ENCODE data around the gene PCSK5.
A peak's percentile ranks its signal among the peaks of the same experiment; 100 is the strongest.

The PCSK5 gene

DNA sequence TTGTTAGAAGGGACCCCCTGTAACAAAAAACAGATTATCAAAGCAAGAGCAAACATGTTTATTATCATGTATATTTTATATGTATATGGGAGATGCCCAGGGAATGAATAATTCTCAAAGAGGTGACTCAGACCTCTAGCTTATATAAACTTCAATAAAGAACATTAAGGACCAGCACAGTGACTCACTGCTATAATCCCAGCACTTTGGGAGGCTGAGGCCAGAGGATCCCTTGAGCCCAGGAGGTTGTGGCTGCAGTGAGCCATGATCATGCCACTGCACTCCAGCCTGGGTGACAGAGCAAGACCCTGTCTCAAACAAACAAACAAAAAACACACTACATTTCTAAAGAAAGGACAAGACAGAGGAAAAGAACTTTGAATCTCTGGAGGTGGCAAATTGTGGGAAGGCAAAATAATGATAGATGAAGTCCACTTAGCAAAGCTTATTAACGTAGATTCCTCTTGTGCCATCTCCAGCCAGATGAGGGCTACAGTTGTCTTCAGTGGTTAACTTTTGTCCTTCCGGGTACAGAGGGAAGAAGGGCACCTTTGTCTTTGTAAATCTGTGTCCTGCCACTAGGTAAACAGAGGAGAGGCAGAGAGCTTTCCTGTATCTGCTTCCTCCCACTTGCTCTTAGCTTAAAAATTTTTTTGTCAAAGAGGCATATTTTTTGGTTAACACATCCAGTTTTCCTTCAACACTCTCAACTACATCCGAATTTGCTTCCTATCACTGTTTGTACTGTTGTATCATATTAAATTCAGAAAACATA, 511.3 kb downstream of the PCSK5 start:
- DNase-seq (ENCODE audit: low read depth, low spot score), result no peak
- ChIA-PET POLR2A (no interaction called here), CTCF (interaction anchor here (0.8 to 4.4 kb wide), 10 partner anchors 8 to 303 kb away, joined by 3 to 72 read pairs (median 4); partner anchors contain the start of gene RFK)
- H3K4me3 ChIP-seq (ENCODE audit: low read depth, low read length), result no peak overlapping the region
- TF ChIP-seq, protein P1, sequence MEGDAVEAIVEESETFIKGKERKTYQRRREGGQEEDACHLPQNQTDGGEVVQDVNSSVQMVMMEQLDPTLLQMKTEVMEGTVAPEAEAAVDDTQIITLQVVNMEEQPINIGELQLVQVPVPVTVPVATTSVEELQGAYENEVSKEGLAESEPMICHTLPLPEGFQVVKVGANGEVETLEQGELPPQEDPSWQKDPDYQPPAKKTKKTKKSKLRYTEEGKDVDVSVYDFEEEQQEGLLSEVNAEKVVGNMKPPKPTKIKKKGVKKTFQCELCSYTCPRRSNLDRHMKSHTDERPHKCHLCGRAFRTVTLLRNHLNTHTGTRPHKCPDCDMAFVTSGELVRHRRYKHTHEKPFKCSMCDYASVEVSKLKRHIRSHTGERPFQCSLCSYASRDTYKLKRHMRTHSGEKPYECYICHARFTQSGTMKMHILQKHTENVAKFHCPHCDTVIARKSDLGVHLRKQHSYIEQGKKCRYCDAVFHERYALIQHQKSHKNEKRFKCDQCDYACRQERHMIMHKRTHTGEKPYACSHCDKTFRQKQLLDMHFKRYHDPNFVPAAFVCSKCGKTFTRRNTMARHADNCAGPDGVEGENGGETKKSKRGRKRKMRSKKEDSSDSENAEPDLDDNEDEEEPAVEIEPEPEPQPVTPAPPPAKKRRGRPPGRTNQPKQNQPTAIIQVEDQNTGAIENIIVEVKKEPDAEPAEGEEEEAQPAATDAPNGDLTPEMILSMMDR (IDR thresholded peaks at IDR 0.05; ENCODE audit: insufficient read depth, low read length, missing control alignments), result no peak

DNA sequence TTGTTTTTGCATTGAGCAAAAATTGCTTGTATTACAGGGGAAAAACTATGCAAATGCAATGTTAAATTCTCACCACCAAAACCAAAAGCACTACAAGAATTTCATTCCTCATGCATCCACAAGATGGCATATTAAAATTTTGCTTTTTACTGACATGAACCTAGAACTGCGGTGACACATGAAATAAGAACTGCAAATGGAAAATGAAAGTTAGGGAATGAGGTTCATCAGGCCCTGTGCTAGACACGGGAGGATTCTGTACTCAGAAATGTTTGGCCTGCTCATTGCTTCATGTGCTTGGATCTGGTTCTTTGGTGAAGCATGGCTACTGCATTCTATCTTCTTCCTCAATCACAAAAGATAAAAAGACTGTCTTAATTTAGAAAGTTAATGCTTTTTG, 512.9 kb downstream of the PCSK5 start:
- no peak overlapping the region for H3K4me3 ChIP-seq (ENCODE audit: low read depth, low read length)

DNA sequence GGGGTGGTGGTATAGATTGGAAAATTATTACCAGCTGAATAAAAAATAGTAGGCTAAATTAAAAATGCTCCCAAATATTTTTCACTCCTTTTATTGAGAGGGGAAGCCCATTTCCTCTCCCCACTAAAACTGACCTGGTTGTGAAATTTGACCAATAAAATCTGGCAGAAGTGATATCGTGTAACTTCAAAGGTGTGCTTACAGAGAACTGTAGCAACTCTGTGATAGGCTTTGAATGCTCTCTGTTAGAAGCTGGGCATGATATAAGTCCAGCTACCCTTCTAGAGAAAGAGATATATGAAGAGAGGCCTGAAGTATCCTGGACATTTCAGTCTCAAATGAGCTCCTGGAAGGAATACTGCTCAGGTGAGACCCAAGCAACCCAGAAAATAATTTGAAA, 513.9 kb downstream of the PCSK5 start:
- no peak overlapping the region for H3K4me3 ChIP-seq (ENCODE audit: low read depth, low read length)
- DNase-seq (ENCODE audit: low read depth, low spot score), result no peak
- ChIA-PET POLR2A (no interaction called here), CTCF (interaction anchor here (0.9 to 3.8 kb wide), 9 partner anchors 10 to 301 kb away, joined by 3 to 32 read pairs (median 7); partner anchors contain the start of gene RFK)
- TF ChIP-seq, protein P1 (IDR thresholded peaks at IDR 0.05; ENCODE audit: insufficient read depth, low read length, missing control alignments), result no peak

More for the DNA sequence above, 512.9 kb downstream of the PCSK5 start:
- TF ChIP-seq, protein P1 (IDR thresholded peaks at IDR 0.05; ENCODE audit: insufficient read depth, low read length, missing control alignments), result peak; percentile 43
- CTCF ChIA-PET, result interaction anchor here (1.0 to 4.4 kb wide), 6 partner anchors 9 to 310 kb away, joined by 3 to 72 read pairs (median 12); partner anchors contain the start of gene RFK
- peak; percentile 64 for DNase-seq (ENCODE audit: low read depth, low spot score)
- POLR2A ChIA-PET, result no interaction called here

DNA sequence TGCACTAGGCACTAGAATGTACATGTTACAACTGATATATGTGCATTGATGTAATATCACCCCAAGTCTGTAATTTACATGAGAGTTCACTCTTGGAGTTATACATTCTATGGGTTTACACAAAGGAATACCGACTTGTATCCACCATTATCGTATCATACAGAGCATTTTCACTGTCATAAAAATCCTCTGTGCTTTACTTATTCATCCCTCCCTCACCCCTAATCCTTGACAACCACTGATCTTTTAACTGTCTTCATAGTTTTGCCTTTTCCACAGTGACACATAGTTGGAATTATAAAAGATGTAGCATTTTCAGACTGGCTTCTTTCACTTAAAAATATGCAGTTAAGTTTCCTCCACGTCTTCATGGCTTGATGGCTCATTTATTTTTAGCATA, 514.9 kb downstream of the PCSK5 start:
- CTCF ChIA-PET, result interaction anchor here (1.0 to 3.8 kb wide), 7 partner anchors 11 to 300 kb away, joined by 3 to 32 read pairs (median 11); partner anchors contain the start of gene RFK
- no peak for DNase-seq (ENCODE audit: low read depth, low spot score)
- TF ChIP-seq, protein P1 (IDR thresholded peaks at IDR 0.05; ENCODE audit: insufficient read depth, low read length, missing control alignments), result no peak
- no peak overlapping the region for H3K4me3 ChIP-seq (ENCODE audit: low read depth, low read length)
- POLR2A ChIA-PET, result no interaction called here

DNA sequence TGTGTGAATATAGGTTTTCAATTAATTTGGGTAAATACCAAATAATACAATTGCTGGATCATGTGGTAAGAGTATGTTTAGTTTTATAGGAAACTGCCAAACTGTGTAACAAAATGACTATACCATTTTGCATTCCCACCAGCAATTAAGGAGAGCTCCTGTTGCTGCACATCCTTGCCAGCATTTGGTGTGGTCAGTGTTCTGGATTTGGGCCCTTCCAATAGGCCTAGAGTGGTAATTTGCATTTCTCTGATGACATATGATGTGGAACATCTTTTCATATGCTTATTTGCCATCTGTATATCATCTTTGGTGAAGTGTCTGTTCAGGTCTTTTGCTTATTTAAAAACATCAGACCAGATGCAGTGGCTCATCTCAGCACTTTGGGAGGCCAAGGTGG, 515.4 kb downstream of the PCSK5 start:
- POLR2A ChIA-PET, result no interaction called here
- no peak for DNase-seq (ENCODE audit: low read depth, low spot score)
- H3K4me3 ChIP-seq (ENCODE audit: low read depth, low read length), result no peak overlapping the region
- TF ChIP-seq, protein P1 (IDR thresholded peaks at IDR 0.05; ENCODE audit: insufficient read depth, low read length, missing control alignments), result no peak
- CTCF ChIA-PET, result interaction anchor here (1.5 to 3.8 kb wide), 4 partner anchors 14 to 300 kb away, joined by 4 to 32 read pairs (median 14); no protein-coding TSS in a partner anchor

Measured in AG04449 (cell line).